HG03521 (cell line): Measurements from ENCODE around the gene EPS8.
"Not testable (repeated sequence)": the region's sequence is repeated elsewhere in the genome, so short reads cannot be mapped to it uniquely, and the experiment has no call there.

Experiments
- ATAC-seq: cut with Tn5 transposase; IDR thresholded peaks from one replicate; pipeline ENCODE4 v1.9.1; 2021; ENCODE audit warnings: mild to moderate bottlenecking, moderate library complexity; ENCODE audit not compliant: unreplicated experiment

The EPS8 gene

GRCh38 chr12:15762162-15762561 is 27.0 kb downstream of the EPS8 start:
- ATAC-seq = not testable (repeated sequence)

- ATAC-seq = no peak
Measured at GRCh38 chr12:15757553-15758255, 31.5 kb downstream of the EPS8 start.

DNA sequence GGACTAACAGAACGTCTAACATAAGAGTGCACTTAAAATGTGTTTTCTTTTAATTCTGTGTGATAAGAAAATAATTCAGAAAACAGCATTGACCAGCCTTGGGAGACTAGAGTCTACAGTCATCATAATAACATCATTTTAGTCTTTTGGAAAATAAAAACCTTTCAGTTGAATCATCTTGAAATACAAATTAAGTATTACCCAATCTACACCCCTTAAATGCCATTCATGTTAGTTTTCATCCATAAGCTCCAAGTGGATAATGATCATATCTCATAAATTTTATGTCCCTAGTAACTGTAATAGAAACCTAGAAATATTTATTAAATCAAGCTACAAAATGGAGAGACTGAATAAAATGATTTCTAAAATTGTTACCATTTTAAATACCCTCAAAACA is 32.4 kb downstream of the EPS8 start:
- no peak for ATAC-seq

DNA sequence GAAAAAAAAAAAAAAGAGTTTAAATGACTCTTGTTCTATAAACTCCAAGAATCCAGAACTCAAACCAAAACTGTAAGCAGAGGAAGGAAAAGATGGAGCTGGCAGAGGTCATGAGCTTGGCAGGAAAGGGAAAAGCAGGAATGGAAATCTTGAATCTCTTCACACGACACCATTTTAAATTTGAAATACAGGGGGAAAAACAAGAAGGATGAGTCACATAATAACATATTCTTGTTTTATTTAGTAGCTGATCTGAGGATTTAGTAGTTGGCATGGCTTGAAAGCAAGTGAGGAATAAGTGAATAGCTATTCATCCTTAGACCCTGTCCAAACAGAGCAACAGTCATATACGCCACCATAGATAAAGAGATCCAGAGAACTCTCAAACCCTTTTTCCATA is 35.0 kb downstream of the EPS8 start:
- no peak for ATAC-seq

- ATAC-seq = no peak
Measured at GRCh38 chr12:15752785-15753184, 36.4 kb downstream of the EPS8 start.

DNA sequence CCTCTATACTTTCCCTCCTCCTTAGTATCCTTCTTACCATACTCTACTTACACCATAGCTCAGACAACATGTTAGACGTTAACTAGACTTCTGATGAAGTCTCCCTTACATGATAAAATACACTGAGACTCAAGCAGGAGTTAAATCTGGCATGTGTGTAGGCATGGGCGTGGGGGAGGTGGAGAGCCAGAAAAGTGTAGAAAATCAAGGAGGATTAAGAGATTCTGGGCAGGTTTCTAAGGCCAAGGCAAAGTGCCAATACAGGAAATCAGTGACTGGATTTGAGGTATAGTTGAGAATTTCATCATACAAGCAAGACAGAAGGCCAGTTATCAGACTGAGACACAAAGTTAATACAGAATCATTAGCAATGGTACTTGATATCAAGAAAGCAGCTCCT is 37.4 kb downstream of the EPS8 start:
- no peak for ATAC-seq

DNA sequence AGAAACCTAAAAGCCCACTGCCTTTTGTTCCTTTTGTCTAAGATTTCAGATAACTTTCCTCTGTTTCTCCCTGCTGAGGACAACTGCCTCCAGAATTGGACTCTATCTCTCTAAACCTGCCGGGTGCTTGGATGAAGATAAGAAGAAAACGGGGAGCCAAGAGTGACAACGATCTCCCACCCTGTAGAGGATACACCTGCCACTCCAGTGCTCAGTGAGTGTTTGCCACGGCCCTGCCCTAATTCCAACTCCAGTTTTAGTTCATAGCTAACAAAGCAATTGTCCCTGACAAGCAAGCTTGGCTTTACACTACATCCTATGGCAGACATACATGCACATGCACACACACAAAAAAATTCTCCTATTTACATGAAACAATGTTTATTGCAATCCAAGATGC is 39.3 kb downstream of the EPS8 start:
- ATAC-seq = no peak

DNA sequence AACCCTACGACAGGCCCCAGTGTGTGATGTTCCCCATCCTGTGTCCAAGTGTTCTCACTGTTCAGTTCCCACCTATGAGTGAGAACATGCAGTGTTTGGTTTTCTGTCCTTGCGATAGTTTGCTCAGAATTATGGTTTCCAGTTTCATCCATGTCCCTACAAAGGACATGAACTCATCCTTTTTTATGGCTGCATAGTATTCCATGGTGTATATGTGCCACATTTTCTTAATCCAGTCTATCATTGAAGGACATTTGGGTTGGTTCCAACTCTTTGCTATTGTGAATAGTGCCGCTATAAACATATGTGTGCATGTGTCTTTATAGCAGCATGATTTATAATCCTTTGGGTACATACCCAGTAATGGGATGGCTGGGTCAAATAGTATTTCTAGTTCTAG is 47.3 kb downstream of the EPS8 start:
- not testable (repeated sequence) for ATAC-seq

GRCh38 chr12:15741082-15741481 is 48.1 kb downstream of the EPS8 start:
- ATAC-seq = no peak

DNA sequence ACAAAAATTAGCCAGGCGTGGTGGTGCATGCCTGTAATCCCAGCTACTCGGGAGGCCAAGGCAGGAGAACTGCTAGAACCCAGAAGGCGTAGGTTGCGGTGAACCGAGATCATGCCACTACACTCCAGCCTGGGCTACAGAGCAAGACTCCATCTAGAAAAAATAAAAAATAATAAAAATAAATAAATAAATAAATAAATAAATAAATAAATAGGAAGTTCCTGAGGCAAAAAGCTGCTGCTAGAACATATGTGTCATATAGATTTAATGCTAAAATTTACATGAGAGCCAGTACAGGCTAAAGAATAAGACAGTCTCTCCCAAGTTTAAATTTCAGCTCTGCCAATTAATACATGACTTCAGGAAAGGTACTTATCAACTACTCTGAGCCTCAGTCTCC is 48.8 kb downstream of the EPS8 start:
- ATAC-seq = not testable (repeated sequence)

DNA sequence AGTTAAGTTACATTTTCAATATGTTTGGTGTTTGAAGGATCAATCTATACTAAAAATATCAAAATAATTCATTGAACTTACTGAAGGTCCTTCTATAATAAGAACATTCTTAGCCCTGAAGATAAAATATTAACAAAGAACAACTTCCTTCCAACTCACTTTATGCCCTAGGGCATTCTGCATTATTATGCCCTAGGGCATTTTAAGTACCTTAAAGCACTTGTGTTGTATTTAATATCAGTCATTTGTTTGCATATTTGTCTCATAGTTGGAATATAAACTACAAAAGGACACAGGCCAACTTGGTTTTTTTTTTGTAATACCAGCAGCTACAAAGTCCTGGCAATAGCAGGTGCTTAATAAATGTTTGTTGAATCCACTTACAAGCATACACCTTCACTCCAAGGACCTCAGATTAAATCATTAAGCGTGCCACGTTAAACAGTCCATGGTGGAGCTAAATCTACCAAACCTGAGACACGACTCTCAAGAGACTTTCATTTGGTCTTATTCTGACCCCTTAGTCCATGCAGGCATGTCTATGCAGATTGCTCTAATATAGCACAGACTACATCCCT is 50.7 kb downstream of the EPS8 start:
- no peak for ATAC-seq

DNA sequence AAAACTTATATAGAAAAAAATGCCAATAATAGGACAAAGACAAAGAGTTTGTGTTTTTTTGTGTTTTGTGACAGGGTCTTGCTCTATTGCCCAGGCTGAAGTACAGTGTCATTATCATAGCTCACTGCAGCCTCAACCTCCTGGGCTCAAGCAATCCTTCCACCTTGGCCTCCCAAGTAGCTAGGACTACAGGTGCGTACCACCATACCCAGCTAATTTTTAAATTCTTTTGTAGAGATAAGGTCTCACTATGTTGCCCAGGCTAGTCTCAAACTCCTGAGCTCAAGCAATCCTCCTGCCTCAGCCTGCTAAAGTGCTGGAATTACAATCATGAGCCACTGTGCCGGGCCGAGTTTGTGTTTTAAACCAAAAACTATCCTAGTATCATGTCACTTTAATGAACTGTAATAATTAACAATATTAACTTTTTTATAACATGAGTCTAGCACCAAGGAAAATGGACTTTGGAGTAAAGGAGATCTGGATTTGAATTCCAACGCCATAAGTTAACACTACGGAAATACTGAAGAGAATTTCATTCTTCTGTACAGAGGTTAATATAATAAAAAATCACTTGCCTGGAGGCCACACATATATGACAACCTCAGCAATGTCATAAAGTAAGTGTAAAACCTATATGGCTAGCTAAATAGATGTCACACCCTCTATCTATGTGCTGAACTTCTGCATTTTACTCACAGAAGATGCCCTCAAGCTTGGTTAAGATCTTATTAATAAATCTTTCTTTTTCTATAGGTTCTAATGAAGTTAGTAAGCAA is 53.2 kb downstream of the EPS8 start:
- ATAC-seq = no peak

- ATAC-seq = no peak
Measured at GRCh38 chr12:15733136-15733535, 56.1 kb downstream of the EPS8 start.

DNA sequence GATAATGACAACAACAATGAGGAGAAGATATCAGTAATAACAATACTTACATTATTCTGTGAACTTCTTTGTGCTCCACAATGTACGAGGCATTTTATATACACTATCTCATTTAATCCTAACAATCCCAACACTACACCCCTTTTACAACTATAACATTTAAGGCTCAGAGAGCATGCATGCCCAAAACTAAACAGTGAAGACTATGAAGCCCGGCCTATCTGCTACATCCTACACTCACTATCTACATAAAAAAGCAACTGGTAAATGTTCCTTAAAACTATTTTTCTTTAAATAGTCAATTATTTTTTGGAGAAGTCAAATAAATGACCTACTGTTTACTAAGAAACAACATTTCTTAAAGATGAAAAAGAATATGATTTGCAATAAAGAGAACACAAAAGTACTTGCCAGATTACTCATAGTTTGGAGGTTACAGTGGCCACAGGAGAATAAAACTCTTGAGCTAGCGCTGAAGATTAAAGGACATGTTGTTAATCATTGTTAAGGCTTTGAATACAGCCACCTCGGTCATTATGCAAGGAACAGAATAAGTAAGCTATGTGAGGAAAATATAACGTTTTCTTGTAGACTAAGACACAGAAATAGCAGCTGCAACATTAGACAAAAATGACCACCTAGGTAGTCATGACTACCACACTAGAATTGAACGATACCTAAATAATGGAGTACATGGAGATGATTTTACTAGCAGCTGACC is 56.7 kb downstream of the EPS8 start:
- no peak for ATAC-seq

- ATAC-seq = no peak
Measured at GRCh38 chr12:15731940-15732339, 57.2 kb downstream of the EPS8 start.

- no peak for ATAC-seq
Measured at GRCh38 chr12:15729097-15729496, 60.1 kb downstream of the EPS8 start.

GRCh38 chr12:15728118-15728598 is 61.0 kb downstream of the EPS8 start:
- ATAC-seq = no peak

DNA sequence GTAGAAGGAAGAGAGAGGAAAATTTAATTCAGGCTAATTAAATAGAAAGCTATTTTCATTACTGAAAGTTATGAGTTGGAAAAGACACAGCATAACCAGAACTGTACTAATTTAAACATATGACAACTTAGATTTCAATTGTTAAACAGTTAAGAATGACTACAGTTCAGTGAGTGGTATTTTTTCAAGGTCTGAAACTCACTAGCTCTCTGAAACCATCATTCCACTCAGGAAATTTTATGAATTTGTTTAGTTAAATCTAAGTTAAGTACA is 62.4 kb downstream of the EPS8 start:
- no peak for ATAC-seq

DNA sequence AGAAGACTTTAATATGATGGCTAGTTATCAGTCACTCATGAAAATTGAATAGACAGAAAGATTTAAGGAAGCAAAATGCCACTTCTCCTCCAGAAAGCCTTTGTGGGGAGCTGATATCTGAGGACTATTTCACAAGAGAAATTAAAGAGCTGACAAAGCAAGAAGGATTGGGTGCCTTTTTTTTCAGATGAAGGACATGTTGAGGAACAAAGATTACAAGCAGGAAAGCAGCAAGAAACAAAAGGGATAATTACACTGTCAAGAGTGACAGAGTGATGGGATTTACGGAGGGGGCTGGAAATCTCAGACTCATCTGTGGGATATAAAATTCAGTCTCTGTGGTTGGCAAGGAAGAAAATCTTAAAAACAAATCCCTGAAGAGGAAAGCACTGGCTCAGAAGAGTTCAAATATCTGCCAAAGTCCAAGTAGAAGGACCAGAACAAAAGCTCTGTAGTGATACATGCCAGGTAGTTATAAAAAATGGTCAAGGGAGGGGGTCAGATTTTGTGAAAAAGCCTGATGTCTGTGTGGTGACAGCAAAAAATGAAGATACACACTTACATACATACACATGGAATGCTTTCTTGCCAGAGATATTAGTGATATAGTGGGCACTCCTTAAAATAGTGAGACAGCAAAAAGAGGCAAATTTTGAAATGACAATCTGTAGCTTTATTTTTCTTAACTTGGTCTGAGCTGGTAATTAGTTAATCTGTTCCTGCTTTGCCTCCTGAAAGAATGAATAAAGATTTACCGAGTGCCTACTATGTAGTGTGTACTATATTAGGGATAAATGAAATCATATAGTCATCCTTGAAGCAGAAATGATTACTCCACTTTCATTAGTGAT is 62.9 kb downstream of the EPS8 start:
- ATAC-seq = no peak

DNA sequence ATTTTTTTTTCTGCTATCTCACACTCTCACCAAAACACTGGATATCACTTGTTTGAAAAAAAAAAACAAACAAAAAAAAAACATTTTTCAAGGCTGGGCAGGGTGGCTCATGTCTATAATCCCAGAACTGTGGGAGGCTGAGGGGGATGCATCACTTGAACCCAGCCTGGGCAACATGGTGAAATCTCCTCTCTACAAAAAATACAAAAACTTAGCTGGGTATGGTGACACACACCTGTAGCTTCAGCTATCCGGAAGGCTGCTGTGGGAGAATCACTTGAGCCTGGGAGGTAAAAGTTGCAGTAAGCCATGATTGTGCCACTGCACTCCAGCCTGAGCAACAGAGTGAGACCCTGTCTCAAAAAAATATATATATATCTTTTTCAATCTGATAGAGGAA is 66.2 kb downstream of the EPS8 start:
- ATAC-seq = no peak
